Posterior vena cava (tissue), 2 donors: ENCODE data around the gene DHX30. TPM values are rescaled to one million over a fixed set of nuclear protein-coding genes. Genes with fewer than 3 reads are reported as not detected.
"Not testable (repeated sequence)": the region's sequence is repeated elsewhere in the genome, so short reads cannot be mapped to it uniquely, and the experiment has no call there.

Experiments used
- DNase-seq: peaks from one replicate; pipeline ENCODE4 v3.0.0-alpha.2; 2020; ENCODE audit warnings: low spot score
- intact Hi-C, 2 donors: fragments of 100-400 bp; cut with DNase I; formaldehyde crosslinking; loops; one replicate each; pipeline versions ENCODE4 v1.14.1 to v1.14.2; 2022 to 2023
- long read RNA-seq, 2 donors: library from polyadenylated mRNA; unstranded; transcript quantifications; one replicate each; pipeline ENCODE4 v2.0.0, GENCODE V29; 2020 to 2021
- total RNA-seq, 2 donors: library from RNA; stranded (reverse); fragmentation: NEBNext Ultra II Directional; extraction: Animal tissue kit (Norgen Biotek cat#: 25700); gene quantifications; one replicate each; pipeline ENCODE4 v1.2.1, GENCODE V29; 2021
- donor health status: DM: yes; HTN: yes; CAD: no.
- donor health status: DM: yes; HTN: yes; CAD: no.

The DHX30 gene, protein sequence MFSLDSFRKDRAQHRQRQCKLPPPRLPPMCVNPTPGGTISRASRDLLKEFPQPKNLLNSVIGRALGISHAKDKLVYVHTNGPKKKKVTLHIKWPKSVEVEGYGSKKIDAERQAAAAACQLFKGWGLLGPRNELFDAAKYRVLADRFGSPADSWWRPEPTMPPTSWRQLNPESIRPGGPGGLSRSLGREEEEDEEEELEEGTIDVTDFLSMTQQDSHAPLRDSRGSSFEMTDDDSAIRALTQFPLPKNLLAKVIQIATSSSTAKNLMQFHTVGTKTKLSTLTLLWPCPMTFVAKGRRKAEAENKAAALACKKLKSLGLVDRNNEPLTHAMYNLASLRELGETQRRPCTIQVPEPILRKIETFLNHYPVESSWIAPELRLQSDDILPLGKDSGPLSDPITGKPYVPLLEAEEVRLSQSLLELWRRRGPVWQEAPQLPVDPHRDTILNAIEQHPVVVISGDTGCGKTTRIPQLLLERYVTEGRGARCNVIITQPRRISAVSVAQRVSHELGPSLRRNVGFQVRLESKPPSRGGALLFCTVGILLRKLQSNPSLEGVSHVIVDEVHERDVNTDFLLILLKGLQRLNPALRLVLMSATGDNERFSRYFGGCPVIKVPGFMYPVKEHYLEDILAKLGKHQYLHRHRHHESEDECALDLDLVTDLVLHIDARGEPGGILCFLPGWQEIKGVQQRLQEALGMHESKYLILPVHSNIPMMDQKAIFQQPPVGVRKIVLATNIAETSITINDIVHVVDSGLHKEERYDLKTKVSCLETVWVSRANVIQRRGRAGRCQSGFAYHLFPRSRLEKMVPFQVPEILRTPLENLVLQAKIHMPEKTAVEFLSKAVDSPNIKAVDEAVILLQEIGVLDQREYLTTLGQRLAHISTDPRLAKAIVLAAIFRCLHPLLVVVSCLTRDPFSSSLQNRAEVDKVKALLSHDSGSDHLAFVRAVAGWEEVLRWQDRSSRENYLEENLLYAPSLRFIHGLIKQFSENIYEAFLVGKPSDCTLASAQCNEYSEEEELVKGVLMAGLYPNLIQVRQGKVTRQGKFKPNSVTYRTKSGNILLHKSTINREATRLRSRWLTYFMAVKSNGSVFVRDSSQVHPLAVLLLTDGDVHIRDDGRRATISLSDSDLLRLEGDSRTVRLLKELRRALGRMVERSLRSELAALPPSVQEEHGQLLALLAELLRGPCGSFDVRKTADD
- 10 to 100 TPM; 41.0 to 41.4 TPM for total RNA-seq
- long read RNA-seq, donor 1, full-length matches to known transcripts, result 17 of 32 reads
- long read RNA-seq, donor 1, partial matches to known transcripts, result 9 of 32 reads
- long read RNA-seq, donor 1, other reads (novel, unspliced or antisense), result 6 of 32 reads
- long read RNA-seq, donor 2, full-length matches to known transcripts, result 14 of 44 reads
- long read RNA-seq, donor 2, partial matches to known transcripts, result 23 of 44 reads
- long read RNA-seq, donor 2, other reads (novel, unspliced or antisense), result 7 of 44 reads

DNA sequence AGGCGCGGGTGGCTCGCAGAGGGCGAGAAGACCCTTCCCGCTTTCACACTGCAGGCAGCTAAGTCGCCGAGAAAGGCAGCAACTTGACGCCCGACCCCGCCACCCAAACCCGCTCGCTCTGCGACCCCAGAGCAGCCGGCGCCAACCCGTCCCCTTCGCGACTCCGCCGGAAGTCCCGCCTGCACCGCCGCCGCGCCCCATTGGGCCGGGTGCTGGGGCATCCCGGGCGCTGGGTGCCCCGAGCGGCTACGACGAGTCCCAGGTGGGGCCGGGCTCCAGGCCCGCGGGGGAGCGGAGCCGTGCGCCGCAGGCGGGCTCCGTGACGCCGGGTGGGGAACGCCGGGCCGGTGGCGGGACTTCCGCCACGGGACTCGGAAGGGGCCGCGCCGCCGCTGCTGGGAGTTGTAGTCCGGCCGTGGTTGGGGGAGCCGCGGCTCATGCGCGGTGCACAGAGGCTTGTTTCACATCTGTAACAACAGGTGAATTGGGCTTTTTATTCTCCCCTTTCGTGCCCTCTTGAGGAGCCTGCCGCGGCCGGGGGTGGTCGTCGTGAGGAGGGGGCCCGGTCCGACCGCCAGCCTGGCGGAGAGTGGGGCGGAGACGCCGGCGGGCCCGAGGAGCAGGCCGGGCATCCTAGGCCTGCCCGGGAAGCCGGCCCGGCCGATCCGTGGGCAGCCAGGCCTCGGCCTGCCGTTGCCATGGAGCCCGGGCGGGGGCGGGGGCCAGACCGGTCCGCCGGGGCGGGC, at the start of gene DHX30:
Gene DHX30, plus strand, starts transcription at position 405 of the 746 bp plus-strand sequence. CDS start 7,546 bp downstream, outside the sequence.
- intact Hi-C loops, result no loop called here
- peak; percentile 97 for DNase-seq

DNA sequence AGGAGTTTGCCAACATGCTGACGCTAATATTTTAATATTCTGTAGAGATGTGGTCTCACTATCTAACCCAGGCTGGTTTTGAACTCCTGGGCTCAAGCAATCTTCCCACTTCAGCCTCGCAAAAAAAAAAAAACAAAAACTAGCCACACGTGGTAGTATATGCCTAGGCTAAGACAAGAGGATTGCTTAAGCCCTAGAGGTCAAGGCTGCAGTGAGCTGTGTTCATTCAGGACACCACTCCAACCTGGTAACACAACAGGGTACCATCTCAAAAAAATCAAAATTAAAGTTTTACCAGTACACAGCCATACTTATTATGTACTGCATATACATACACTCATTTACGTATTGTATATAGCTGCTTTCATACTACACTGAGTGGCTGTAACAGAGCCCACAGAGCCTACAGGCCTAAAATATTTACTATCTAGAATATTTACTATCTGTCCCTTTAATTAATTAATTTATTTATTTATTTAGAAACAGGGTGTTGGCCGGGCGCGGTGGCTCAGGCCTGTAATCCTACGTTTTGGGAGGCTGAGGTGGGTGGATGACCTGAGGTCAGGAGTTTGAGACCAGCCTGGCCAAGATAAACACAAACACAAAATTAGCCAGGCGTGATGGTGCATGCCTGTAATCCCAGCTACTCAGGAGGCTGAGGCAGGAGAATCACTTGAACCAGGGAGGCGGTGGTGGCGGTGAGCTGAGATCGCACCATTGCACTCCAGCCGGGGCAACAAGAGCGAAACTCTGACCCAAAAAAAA, 44.5 kb upstream of the DHX30 start:
- intact Hi-C loops, result no loop called here
- no peak for DNase-seq

DNA sequence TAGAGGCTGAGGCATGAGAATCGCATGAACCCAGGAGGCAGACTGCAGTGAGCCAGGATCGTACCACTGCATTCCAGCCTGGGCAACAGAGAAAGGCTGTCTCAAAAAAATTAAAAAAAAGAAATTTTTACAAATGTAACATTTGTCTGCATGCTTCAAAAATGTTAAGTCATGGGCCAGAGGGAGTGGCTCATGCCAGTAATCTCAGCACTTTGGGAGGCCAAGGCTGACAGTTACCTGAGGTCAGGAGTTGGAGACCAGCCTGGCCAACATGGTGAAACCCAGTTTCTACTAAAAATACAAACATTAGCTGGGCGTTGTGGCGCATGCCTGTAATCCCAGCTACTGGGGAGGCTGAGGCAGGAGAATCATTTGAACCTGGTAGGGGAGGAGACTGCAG, 42.7 kb upstream of the DHX30 start:
- DNase-seq, intact Hi-C loops: not testable (repeated sequence)

DNA sequence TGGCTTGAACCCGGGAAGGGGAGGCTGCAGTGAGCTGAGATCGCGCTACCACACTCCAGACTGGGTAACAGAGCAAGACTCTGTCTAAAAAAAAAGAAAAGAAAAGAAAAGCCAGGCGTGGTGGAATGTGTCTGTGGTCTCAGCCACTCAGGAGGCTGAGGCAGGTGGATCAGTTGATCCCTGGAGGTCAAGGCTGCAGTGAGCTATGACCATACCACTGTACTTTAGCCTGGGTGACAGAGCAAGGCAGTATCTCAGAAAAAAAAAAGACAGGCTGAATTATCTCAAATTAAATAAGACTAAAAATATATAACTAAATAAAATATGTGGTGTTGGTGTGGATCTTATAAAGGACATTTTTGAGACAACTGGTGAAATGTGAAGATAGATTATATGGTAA, 41.9 kb upstream of the DHX30 start:
- intact Hi-C loops, result no loop called here

DNA sequence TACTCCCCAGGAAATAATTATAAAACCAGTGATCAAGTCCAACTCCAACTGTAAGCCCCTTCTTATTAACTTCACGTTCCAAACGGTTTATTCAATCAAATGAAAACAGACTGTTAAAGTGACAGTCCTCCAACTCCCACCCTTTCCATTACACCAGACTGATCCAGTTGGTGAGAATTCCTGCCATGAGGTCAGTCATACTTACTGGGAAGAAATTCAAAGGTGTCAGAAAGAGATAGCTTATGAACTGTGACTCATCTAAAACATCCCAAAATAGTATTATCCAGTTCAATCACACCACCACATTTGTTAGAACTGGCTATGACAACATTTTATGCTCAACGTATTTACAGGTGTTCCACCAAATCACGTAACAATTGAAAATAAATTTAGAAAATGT, 40.7 kb upstream of the DHX30 start:
- intact Hi-C loops, result no loop called here
- DNase-seq, result no peak

More for the DNA sequence above, 41.9 kb upstream of the DHX30 start:
- no peak for DNase-seq

DNA sequence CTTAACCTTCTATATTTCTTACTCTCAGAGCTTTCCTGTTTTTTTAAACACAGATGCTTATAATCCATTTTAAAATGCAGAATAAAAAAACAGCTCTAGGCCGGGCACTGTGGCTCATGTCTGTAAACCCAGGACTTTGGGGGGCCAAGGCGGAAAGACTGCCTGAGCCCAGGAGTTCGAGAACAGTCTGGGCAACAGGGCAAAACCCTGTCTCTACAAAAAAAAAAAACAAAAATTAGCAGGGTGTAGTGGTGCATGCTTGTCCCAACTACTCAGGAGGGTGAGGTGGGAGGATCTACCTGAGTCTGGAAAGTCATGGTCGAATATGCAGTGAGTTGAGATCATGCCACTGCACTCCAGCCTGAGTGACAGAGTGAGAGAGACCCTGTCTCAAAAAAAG, 36.8 kb upstream of the DHX30 start:
- DNase-seq, result no peak
- intact Hi-C loops, result no loop called here

DNA sequence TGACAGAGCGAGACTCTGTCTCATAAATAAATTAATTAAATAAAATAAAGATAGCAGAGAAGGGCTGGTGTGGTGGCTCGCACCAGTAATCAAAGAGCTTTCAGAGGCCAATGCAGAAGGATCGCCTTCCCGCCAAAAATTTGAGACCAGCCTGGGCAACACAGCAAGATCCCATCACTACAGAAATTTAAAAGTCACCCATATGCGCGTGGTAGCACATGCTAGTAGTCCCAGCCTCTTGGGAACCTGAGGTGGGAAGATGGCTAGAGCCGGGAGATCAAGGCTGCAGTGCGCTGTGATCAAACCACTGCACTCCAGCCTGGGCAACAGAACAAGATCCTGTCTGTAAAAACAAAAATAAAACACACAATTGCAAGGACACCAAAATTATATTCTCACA, 30.9 kb upstream of the DHX30 start:
- DNase-seq, result no peak
- intact Hi-C loops, result no loop called here

DNA sequence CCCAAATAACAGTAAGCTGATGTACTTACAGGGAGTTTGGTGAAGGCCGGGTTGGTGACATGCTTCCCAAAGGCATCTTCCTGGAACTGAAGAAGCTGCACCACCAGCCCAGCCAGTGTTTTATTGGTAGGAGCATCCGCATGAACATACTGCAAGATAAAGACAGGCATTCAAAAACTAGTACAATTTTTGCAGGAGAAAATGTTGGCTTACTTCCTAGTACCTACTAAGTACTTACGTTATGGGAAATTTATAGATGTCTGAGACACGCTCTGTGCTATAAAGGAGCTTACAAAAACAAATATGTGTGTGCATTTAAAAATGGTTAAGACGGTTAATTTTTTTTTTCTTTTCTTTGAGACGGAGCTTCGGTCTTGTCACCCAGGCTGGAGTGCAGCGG, 30.1 kb upstream of the DHX30 start:
- no peak for DNase-seq
- intact Hi-C loops, result no loop called here

DNA sequence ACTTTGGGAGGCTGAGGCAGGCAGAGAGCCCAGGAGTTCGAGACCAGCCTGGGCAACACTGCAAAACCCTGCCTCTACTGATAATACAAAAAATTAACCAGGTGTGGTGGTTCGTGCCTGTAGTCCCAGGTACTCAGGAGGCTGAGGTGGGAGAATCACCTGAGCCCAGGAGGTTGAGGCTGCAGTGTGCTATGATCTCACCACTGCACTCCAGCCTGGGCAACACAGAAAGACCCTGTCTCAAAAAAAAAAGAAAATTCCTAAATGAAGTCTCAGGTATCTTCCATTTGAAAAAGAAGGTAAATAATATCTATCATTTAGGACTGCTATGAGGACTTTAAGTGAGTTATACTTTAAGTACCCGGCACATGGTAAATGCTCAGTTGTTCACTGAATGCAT, 24.2 kb upstream of the DHX30 start:
- intact Hi-C loops, result loop anchor here in 1 of 2 donors (5.0 kb wide), 1 partner anchor 939 kb away; the partner anchor contains the start of gene IP6K2
- no peak for DNase-seq

DNA sequence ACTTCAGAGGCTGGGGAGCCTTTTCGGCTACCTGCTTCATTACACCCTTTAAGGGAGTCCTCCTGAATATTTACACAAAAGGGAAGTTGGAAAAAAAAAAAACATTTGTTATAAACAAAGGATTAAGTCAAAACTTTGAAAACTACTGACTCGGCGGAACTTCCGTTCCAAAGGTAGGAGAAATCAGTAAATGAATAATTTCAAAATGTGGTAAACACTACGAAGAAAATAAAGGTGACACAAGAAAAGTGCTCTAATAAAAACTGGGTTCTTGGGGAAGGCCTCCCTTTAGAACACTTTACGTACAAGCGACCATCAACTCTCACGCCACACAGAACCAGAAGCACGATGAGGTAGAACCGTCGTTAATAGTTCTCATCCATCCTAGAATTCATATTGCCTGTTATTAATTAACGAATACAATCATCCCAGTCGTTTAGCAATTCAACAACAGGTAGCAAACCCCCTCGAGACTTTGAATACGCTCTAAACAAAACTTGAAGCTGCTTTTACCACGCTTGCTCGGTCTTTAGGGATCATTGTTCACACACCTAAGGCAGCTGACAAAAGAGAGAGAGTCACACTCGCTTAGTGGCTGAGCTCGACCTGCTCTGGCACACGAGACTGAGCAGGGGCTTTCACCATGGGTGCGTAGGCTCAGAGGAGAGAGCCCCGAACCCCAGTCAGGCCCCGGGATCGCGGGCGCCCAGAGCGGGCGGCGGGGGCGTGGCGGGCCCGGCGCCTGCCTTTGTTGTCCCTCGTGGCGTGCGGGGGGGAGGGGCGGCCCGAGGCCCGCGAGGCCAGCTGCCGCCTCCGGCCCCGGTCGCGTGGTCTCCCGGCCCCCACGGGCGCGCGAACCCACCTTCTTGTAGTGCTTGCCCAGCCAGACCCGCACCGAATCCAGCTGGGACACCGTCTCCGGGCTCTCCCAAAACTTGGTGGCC, 21.9 kb upstream of the DHX30 start:
- peak; percentile 88 for DNase-seq
- intact Hi-C loops, result no loop called here

DNA sequence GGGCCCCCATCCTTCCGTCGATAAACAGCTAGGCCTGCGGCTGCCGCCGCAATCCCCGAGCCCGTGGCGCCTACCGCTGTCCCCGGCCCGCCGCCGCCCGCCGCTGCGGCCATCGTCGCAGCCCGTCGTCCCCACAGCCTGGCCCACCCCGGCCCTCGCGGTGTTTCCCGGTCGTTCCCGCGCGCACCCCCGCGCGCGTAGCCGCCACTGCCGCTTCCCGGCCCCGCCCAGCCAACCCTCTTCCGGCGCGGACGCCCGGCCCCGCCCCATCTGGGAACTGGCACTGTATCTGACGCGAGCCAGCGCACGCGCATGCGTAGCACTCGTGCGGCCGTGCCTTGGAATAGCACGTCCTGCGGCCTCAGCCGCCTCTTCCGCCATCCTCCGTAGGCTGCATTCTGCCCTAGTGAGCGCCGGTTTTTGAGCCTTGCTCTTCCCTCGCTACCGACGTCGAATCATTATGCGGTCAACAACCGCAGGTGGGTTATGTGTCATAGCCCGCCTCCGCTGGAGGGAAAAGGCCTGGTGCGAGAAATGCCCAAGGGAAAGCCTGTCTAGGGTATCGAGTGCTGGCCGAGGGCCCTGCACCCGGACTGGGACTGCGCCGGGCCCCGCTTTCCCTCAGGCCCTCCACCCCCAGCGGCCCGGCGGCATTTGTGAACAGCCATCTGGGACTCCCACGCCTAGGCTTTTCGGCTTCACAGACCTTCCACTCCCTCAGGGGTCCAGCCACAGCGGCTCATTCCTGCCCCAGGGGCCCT, 21.1 kb upstream of the DHX30 start, which contains the start of gene SMARCC1:
Gene SMARCC1, minus strand, starts transcription at position 209 of the 761 bp plus-strand sequence. Its CDS starts 96 bp downstream, at position 113.
- intact Hi-C loops, result no loop called here
- peak; percentile 100 for DNase-seq

DNA sequence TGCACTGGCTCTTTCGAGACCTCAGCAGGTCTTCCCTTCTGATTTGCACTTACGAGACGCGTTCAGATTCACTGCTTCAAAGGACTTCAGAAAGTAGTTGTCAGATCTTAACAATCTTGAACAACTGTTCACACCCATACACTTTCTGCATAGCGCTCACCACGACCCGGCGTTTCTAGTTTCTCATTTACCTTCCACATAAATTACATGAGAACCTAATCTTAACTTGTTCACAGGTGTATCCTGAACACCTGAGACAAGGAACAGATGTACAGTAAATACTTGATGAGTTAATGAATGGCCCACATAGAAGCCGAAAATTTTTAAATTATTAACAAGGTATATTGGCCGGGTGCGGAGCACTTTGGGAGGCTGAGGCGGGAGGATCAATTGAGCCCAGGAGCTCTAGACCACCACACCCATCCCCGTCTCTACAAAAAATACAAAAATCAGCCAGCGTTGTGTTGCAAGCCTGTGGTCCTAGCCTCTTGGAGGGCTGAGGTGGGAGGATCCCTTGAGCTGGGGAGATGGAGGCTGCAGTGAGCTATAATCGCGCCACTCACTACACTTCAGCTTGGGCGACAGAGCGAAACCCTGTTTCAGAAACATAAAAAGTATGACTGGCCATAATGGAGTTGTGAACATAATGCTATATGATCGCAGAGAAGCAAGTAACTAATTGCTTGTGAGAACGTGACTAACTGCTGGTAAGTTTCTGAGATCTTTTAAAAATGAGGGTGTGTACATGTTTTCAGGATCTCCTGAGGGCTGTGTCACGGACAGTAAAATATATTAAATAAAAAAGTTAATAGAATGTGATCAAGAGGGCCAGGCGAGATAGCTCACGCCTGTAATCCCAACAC, 20.3 kb upstream of the DHX30 start:
- DNase-seq, result peak; percentile 45
- intact Hi-C loops, result no loop called here

DNA sequence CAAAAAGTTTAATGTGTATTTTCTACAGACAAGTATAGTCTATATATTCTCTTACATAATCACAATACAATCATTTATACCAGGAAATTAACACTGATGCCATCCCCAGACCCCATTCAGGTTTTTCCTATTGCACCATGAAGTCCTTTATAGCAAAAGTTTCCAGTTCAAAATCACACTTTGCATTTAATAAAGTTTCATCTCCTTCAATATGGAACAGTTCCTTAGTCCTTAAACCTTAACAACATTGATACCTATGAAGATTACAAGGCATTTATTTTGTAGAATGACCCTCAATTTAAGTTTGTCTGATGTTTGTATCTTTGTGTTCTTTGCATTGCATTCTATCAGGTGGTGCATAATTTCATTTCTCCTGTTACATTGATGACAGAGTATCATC, 19.3 kb upstream of the DHX30 start:
- intact Hi-C loops, result no loop called here
- no peak for DNase-seq

DNA sequence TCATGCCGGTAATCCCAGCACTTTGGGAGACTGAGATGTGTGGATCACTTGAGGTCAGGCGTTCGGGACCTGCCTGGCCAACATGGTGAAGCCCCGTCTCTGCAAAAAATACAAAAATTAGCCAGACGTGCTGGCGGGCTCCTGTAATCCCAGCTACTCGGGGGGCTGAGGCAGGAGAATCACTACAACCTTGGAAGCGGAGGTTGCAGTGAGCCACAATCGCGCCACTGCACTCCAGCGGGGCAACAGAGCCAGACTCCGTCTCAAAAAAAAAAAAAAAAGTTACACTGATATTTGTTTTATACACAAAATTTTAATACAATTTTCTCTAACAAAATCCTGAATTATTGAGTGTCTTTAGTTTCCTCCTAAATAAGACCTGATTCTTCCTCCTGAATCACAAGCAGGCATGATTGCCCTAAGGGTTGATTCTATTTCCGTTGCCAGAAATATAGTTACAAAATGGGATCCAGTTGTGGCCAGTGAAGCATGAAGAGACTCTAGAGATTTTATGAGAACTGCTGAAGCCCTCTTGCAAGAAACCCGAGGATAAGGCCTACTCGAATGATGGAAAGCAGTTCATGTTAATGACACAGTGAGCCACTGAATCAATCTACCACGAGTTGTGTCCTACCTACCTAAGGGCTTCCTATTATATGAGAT, 11.6 kb upstream of the DHX30 start:
- peak; percentile 44 for DNase-seq
- intact Hi-C loops, result loop anchor here (5.0 kb wide), 1 partner anchor 269 kb away; no protein-coding TSS in a partner anchor
